GM18502 (cell line): Measurements from ENCODE around the gene PTPN9.
"Not testable (repeated sequence)": the region's sequence is repeated elsewhere in the genome, so short reads cannot be mapped to it uniquely, and the experiment has no call there.

Experiments
- ATAC-seq: cut with Tn5 transposase; IDR thresholded peaks from one replicate; pipeline ENCODE4 v1.9.1; 2021; ENCODE audit warnings: mild to moderate bottlenecking; ENCODE audit not compliant: unreplicated experiment, poor library complexity

The PTPN9 gene

GRCh38 chr15:75584121-75584520 is 5.0 kb upstream of the PTPN9 start:
- ATAC-seq = no peak

- no peak for ATAC-seq
These were observed 4.6 kb upstream of the PTPN9 start for GRCh38 chr15:75583701-75584100.

GRCh38 chr15:75582943-75583342 is 3.8 kb upstream of the PTPN9 start:
- ATAC-seq = not testable (repeated sequence)

- ATAC-seq = peak; percentile 58
These were observed 755 bp downstream of the PTPN9 start for GRCh38 chr15:75578173-75578947.

GRCh38 chr15:75577401-75578172 is 1.5 kb downstream of the PTPN9 start:
- ATAC-seq = no peak

- ATAC-seq = no peak
These were observed 5.3 kb downstream of the PTPN9 start for GRCh38 chr15:75573648-75574384.

GRCh38 chr15:75570126-75570845 is 8.8 kb downstream of the PTPN9 start:
- no peak for ATAC-seq

GRCh38 chr15:75565062-75565970 is 13.8 kb downstream of the PTPN9 start:
- no peak for ATAC-seq

- no peak for ATAC-seq
These were observed 17.2 kb downstream of the PTPN9 start for GRCh38 chr15:75561888-75562287.

GRCh38 chr15:75559360-75559759 is 19.8 kb downstream of the PTPN9 start:
- not testable (repeated sequence) for ATAC-seq

- not testable (repeated sequence) for ATAC-seq
These were observed 20.2 kb downstream of the PTPN9 start for GRCh38 chr15:75558955-75559354.

GRCh38 chr15:75554717-75555116 is 24.4 kb downstream of the PTPN9 start:
- no peak for ATAC-seq

- ATAC-seq = no peak
These were observed 25.5 kb downstream of the PTPN9 start for GRCh38 chr15:75553659-75554058.

GRCh38 chr15:75551091-75551490 is 28.0 kb downstream of the PTPN9 start:
- no peak for ATAC-seq

GRCh38 chr15:75545064-75545463 is 34.1 kb downstream of the PTPN9 start:
- ATAC-seq = no peak

- ATAC-seq = no peak
These were observed 34.8 kb downstream of the PTPN9 start for GRCh38 chr15:75544359-75544758.

GRCh38 chr15:75542949-75543545 is 36.1 kb downstream of the PTPN9 start:
- not testable (repeated sequence) for ATAC-seq

GRCh38 chr15:75542386-75542797 is 36.7 kb downstream of the PTPN9 start:
- ATAC-seq = no peak

GRCh38 chr15:75538376-75538775 is 40.7 kb downstream of the PTPN9 start:
- no peak for ATAC-seq
